Measurements from ENCODE around the gene RNF130.
"Not testable (repeated sequence)": the region's sequence is repeated elsewhere in the genome, so short reads cannot be mapped to it uniquely, and the experiment has no call there.

The RNF130 gene

GRCh38 chr5:180053061-180053602 is 18.4 kb downstream of the RNF130 start:
- no peak for FAIRE-seq

DNA sequence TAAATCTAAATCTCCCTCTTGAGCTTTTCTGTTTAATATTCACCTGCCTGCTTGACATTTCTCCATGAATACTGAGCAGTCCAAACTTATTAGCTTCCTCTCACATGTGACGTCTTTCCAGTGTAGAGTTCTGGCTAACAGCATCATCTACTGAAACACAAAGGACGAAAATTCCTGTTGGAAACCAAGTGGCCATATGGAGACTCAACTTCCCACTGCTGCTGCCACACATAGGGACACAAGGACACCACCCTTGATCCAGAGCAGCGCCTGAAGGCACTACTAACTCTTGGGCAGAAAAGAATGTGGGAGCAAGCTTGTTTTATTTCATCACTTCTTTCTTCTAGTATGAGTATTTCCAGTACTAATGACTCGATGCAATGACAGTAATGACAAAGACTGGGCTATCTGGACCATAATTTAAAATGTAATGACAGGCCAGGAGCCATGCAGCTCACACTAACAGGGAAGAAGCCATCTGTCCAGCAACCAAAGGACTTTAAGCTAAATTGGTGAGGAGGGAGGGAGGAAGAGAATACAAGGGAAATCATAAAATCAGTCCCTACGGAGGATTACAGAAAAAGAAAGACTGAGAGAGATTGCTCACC is 19.2 kb downstream of the RNF130 start:
- FAIRE-seq = no peak

GRCh38 chr5:180050121-180050940 is 21.2 kb downstream of the RNF130 start:
- FAIRE-seq = no peak

DNA sequence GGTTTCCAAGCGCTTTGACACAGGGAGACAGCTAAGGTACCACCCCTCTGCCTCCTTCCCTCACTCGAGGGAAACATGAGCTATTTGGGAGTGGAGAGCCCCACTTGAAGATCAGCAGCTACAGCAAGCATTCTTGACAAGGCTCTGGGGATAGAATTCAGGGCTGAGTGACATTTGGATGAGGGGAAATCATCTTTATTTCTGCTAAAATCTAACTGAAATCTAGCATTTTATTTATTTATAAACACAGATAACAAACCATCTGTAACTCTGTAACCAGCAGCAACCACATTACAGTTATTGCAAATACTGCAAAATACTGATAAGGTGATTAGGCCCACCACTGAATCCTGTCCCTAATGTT is 22.4 kb downstream of the RNF130 start:
- no peak for FAIRE-seq

GRCh38 chr5:180047667-180048066 is 23.9 kb downstream of the RNF130 start:
- no peak for FAIRE-seq

- FAIRE-seq = no peak
These were observed 24.9 kb downstream of the RNF130 start for GRCh38 chr5:180046656-180047055.

DNA sequence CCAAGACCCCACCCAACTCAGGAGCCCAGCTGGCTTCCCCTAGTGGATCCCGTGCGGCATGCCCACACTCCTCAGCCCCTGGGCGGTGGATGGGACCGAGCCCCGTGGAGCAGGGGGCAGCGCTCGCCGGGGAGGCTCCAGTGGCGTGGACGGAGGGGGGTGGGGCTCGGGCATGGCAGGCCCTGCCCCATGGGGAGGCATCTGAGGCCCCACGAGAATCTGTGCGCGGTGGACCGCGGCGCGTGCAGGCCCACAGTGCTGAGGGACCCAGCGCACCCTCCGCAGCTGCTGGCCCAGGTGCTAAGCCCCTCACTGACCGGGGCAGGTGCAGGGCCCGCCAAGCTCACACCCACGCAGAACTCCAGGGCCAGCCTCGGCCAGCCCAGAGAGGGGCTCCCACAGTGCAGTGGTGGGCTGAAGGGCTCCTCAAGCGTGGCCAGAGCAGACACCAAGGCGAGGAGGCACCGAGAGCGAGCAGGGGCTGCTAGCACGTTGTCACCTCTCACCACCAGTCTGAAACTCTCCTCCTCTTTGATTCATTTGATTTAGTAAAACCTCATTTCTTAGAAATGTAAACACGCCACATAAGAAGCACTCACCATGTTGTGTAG is 25.6 kb downstream of the RNF130 start:
- FAIRE-seq = no peak

GRCh38 chr5:180043377-180043776 is 28.2 kb downstream of the RNF130 start:
- FAIRE-seq = no peak

- FAIRE-seq = no peak
These were observed 30.0 kb downstream of the RNF130 start for GRCh38 chr5:180041301-180042274.

DNA sequence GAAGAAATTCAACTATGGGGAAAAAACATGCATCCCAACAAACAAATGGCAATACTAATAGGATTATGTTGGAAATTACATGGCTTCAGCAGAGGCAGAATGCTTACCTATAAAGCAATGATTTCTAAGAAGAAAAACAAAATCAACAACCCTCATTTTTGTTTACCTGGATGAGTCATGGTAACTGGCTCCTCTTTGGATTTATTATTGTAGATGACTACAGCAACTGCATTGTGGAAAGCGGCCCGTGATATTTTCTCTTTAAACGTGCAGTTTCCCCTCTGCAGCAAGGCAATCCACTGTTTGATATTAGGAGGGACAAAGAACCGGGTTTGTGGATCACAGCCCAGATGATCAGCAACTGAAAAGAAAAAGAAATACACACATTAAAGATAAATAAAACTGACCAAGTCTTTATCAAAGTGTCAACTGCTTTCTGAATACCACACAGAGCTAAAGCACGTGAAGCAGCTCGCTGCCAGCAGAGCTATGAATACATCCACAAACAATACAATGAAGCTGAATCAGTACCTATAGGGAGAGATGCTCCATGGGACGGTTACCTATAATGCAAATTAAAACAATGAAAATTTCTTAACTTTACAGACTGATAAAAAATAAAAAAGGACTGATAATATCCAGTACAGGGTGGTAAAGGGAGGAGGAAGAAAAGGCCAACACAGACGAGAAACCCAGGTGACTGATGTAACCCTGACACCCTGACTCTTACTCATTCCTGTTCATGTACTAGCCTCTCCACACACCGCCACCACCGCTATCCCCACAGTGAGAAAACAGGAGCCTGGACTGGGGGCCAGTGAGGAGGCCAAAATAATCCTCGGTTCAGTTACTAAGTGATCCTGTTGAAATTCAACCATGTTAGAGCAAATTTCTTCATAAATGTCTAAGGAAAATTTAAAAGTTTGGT is 31.0 kb downstream of the RNF130 start:
- no peak for FAIRE-seq

DNA sequence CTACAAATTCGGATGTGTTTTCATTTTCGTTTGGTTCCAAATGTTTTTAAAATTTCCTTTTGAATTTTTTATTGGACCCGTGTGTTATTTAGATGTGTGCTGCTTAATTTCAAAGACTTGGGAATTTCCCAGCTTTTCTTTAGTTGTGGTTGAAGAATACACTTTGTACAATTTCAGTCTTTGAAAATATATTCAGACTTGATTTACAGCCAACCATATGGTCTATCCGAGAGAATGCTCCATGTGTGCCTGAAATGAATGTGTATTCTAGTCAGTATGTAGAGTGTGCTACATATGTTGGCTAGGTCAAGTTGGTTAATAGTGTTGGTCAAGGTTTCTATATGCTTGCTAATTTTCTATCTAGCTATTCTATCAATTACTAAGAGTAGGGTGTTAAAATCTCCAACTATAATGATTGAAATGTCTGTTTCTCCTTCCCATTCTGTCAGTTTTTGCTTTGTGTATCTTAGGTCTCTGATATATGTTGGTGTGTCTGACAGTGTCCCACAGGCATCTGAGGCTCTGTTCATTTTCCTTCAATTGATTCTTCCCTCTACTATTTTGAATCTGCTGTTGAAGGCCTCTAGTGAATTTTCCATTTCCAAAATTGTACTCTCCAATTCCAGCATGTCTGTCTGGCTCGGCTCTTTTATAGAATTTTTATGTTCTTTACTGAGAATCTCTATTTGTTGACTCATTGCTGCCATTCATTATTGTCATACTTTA is 36.2 kb downstream of the RNF130 start:
- FAIRE-seq = no peak

- FAIRE-seq = no peak
These were observed 37.0 kb downstream of the RNF130 start for GRCh38 chr5:180034564-180034963.

- no peak for FAIRE-seq
These were observed 44.0 kb downstream of the RNF130 start for GRCh38 chr5:180027459-180028089.

- no peak for FAIRE-seq
These were observed 44.7 kb downstream of the RNF130 start for GRCh38 chr5:180026734-180027458.

DNA sequence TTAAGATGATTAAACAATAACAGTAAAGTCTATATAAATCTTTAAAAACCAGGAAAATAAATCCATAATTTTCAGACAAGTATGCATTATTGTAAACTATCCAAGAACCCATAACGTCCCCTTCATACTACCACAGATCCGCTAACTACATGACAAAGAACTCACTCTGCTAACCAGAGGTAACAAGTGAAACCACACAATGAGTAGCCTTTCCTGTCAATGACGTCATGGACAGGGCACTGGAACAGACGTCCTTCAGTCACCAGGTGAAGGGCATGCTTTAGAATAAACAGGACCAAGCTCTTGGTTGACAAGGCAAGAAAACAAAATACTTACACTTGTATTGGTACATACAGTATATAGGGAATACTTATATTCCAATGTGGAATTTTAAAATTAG is 45.2 kb downstream of the RNF130 start:
- FAIRE-seq = no peak

DNA sequence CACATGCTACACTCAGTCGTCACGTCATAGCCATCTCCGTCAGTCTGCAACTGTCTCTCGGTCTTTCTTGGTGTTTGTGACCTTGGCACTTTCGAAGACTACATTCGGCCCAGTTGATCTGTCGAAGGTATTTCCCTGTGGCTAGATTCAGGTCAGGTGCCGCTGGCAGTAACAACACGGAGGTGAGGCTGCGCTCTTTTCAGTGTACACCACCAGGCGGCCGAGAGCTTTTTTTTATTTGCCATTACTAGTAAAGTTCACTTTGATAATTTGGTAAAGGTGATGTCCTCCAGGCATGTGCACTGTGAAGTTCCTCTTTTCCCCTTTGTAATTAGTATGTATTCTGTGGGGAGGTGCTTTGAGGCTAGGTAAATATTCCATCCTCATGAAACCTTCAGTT is 49.7 kb downstream of the RNF130 start:
- no peak for FAIRE-seq

GRCh38 chr5:180020176-180020575 is 51.4 kb downstream of the RNF130 start:
- FAIRE-seq = no peak

DNA sequence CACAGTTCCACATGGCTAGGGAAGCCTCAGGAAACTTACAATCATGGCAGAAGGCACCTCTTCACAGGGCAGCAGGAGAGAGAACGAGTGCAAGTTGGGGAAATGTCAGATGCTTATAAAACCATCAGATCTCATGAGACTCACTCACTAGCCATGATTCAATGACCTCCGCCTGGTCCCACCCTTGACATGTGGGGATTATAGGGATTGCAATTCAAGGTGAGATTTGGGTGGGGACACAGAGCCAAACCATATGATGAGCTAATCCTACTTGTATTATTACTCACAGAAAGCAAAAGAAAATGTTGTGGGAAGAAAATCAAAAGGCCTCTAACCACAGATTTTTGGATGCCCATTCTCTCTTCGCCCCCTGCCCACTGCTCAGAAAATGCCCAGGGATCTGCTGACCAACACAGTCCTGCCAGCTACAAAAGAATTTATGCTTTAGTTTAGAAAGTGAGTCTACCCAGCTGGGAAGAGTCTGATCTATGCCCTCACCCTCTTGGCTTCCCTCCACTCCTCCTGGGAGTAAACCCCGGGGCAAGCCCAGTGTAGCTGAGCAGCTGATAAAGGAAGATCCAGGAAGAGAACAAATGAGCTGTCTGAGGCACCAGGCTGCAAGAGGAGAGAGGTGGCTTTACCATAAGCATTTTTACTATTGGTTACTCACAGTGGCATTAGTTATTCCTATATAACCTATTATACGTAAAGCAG is 53.1 kb downstream of the RNF130 start:
- FAIRE-seq = no peak

DNA sequence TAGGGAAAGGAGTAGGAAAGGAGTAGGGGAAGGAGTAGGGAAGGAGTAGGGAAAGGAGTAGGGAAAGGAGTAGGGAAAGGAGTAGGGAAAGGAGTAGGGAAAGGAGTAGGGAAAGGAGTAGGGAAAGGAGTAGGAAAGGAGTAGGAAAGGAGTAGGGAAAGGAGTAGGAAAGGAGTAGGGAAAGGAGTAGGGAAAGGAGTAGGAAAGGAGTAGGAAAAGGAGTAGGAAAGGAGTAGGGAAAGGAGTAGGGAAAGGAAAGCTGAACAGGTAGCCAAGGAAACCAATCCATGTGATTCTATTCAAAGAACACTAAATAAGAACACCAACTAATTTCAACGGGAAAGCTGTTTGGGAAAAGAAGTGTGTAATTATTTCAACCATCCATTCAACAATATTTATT is 56.0 kb downstream of the RNF130 start:
- FAIRE-seq = not testable (repeated sequence)

All from colon (tissue), 2 donors.